Liver (tissue), 9 donors: ENCODE measurements around the gene ZNF32. TPM values are rescaled to one million over a fixed set of nuclear protein-coding genes. Genes with fewer than 3 reads are reported as not detected.

Source experiments
- DNase-seq: peaks from one replicate; pipeline ENCODE4 v3.0.0-alpha.2; 2017; ENCODE audit warnings: low spot score
- H3K27ac ChIP-seq, 2 donors: one replicate each; pipeline ENCODE4 v1.7.0; 2013; ENCODE audit warnings: inconsistent platforms in 2 of 2, low read length in 2 of 2, control low read depth in 1 of 2, low read depth in 1 of 2, mild to moderate bottlenecking in 1 of 2
- H3K27me3 ChIP-seq, 4 donors: one replicate each; pipeline versions ENCODE4 v1.6.1 to v1.7.0; 2013; ENCODE audit warnings: low read length in 3 of 4, inconsistent platforms in 1 of 4, mild to moderate bottlenecking in 1 of 4, moderate library complexity in 1 of 4; ENCODE audit not compliant: control insufficient read depth in 4 of 4, insufficient read depth in 4 of 4
- H3K36me3 ChIP-seq, 4 donors: one replicate each; pipeline versions ENCODE4 v1.6.1 to v1.7.0; 2013; ENCODE audit warnings: low read length in 3 of 4, mild to moderate bottlenecking in 3 of 4, low read depth in 1 of 4, moderate library complexity in 1 of 4; ENCODE audit not compliant: control insufficient read depth in 4 of 4, insufficient read depth in 3 of 4
- H3K4me1 ChIP-seq, 4 donors: one replicate each; pipeline versions ENCODE4 v1.6.1 to v1.7.0; 2013; ENCODE audit warnings: low read length in 3 of 4, mild to moderate bottlenecking in 3 of 4, moderate library complexity in 1 of 4; ENCODE audit not compliant: control insufficient read depth in 4 of 4, insufficient read depth in 4 of 4
- H3K4me3 ChIP-seq, 3 donors: one replicate each; pipeline versions ENCODE4 v1.6.1 to v1.7.0; 2013; ENCODE audit warnings: low read length in 3 of 3, control low read depth in 1 of 3, low read depth in 1 of 3, mild to moderate bottlenecking in 1 of 3
- H3K9ac ChIP-seq, 2 donors: one replicate each; pipeline ENCODE4 v1.7.0; 2013; ENCODE audit warnings: low read length in 2 of 2, mild to moderate bottlenecking in 2 of 2, moderate library complexity in 2 of 2, control low read depth in 1 of 2, low read depth in 1 of 2
- H3K9me3 ChIP-seq, 4 donors: one replicate each; pipeline versions ENCODE4 v1.6.1 to v1.7.0; 2013; ENCODE audit warnings: low read length in 3 of 4; ENCODE audit not compliant: control insufficient read depth in 4 of 4
- EGR1 ChIP-seq, 2 donors: IDR thresholded peaks; 2 replicates each; pipeline ENCODE4 v1.6.1; 2016 to 2018; ENCODE audit warnings: antibody characterized with exemption in 2 of 2, low read depth in 2 of 2
- FOXA1 ChIP-seq: IDR thresholded peaks from 2 replicates; pipeline ENCODE4 v1.6.1; 2016; ENCODE audit warnings: antibody characterized with exemption
- FOXA2 ChIP-seq: IDR thresholded peaks from 2 replicates; pipeline ENCODE4 v1.6.1; 2016; ENCODE audit warnings: antibody characterized with exemption
- GABPA ChIP-seq, 2 donors: IDR thresholded peaks in 1 of 2; conservative IDR thresholded peaks in 1 of 2; 2 replicates each; pipeline ENCODE4 v1.6.1; 2016; ENCODE audit warnings: antibody characterized with exemption in 2 of 2, mild to moderate bottlenecking in 1 of 2, moderate library complexity in 1 of 2
- HNF4A ChIP-seq, 2 donors: conservative IDR thresholded peaks; 2 replicates each; pipeline ENCODE4 v1.6.1; 2016; ENCODE audit warnings: antibody characterized with exemption in 2 of 2, mild to moderate bottlenecking in 2 of 2
- HNF4G ChIP-seq: IDR thresholded peaks from 2 replicates; pipeline ENCODE4 v1.6.1; 2016; ENCODE audit warnings: antibody characterized with exemption
- JUND ChIP-seq, 2 donors: IDR thresholded peaks; 2 replicates each; pipeline ENCODE4 v1.6.1; 2016; ENCODE audit warnings: antibody characterized with exemption in 2 of 2
- MAX ChIP-seq: IDR thresholded peaks from 2 replicates; pipeline ENCODE4 v1.6.1; 2016; ENCODE audit warnings: antibody characterized with exemption
- NR2F2 ChIP-seq: IDR thresholded peaks from 2 replicates; pipeline ENCODE4 v1.6.1; 2016; ENCODE audit warnings: antibody characterized with exemption
- RAD21 ChIP-seq, 2 donors: IDR thresholded peaks; 2 replicates each; pipeline ENCODE4 v1.6.1; 2016; ENCODE audit warnings: antibody characterized with exemption in 2 of 2, mild to moderate bottlenecking in 2 of 2
- RXRA ChIP-seq, 2 donors: IDR thresholded peaks; 2 replicates each; pipeline ENCODE4 v1.6.1; 2017 to 2018; ENCODE audit warnings: antibody characterized with exemption in 2 of 2, mild to moderate bottlenecking in 1 of 2
- SP1 ChIP-seq: IDR thresholded peaks from 2 replicates; pipeline ENCODE4 v1.6.1; 2018; ENCODE audit warnings: antibody characterized with exemption, mild to moderate bottlenecking
- TAF1 ChIP-seq: conservative IDR thresholded peaks from 2 replicates; pipeline ENCODE4 v1.6.1; 2016; ENCODE audit warnings: antibody characterized with exemption, mild to moderate bottlenecking
- YY1 ChIP-seq: IDR thresholded peaks from 2 replicates; pipeline ENCODE4 v1.6.1; 2016; ENCODE audit warnings: antibody characterized with exemption, mild to moderate bottlenecking
- WGBS: extraction: QIAGEN DNeasy Blood & Tissue Kit; methylation state at CpG from one replicate; pipeline ENCODE4 v1.1.7; 2013; 5-methylcytosine and 5-hydroxymethylcytosine counted together
- polyA plus RNA-seq, 2 donors: library from polyadenylated mRNA; stranded (reverse) in 1 of 2; unstranded in 1 of 2; fragments of 200-250 nt in 1 of 2; fragments of >200 nt in 1 of 2; fragmentation: Nextera tagmentation in 1 of 2; extraction: Ambion mirVana in 1 of 2; gene quantifications; one replicate each; pipeline versions ENCODE4 v1.2.1 to v1.2.3, GENCODE V29; 2013 to 2015
- total RNA-seq, 2 donors: library from RNA; depleted of rRNA; stranded (reverse); fragments of >200 nt; gene quantifications; one replicate each; pipeline ENCODE4 v1.2.3, GENCODE V29; 2014
- TF ChIP-seq, protein P1 (sequence below): IDR thresholded peaks from 2 replicates; pipeline ENCODE4 v1.6.1; 2016; ENCODE audit warnings: antibody characterized with exemption, mild to moderate bottlenecking
- TF ChIP-seq, protein P2 (sequence below): fragments of 150-350 bp; IDR thresholded peaks from 2 replicates; pipeline ENCODE4 v1.5.1; 2017; ENCODE audit warnings: improper control_type of control experiment, low read depth, low read length; ENCODE audit not compliant: missing input control
- TF ChIP-seq, protein P3 (sequence below): IDR thresholded peaks from 2 replicates; pipeline ENCODE4 v1.6.1; 2016; ENCODE audit warnings: antibody characterized with exemption
- TF ChIP-seq, protein P4 (sequence below): IDR thresholded peaks from 2 replicates; pipeline ENCODE4 v1.6.1; 2016; ENCODE audit warnings: antibody characterized with exemption
- donor health status: healthy.
- donor health status: healthy.
- donor health status: healthy.
- donor health status: healthy.
- donor health status: healthy.

ZNF32 gene
- total and polyA plus RNA-seq, 4 donors = 6.5 to 19.9 (median 12.5) TPM

- peaks cover 2 to 14% (median 7%) of the 10 kb centered on the region in 4 donors for H3K4me1 ChIP-seq
- H3K9ac ChIP-seq = no peak overlapping the region
- H3K27me3 ChIP-seq = peaks cover 0 to 5% (median 0%) of the 10 kb centered on the region in 4 donors
- H3K27ac ChIP-seq = no peak overlapping the region
- DNase-seq = no peak
- H3K36me3 ChIP-seq = no peaks in the 10 kb centered on the region
- no peak for TF ChIP-seq FOXA2
- TF ChIP-seq, protein P1, sequence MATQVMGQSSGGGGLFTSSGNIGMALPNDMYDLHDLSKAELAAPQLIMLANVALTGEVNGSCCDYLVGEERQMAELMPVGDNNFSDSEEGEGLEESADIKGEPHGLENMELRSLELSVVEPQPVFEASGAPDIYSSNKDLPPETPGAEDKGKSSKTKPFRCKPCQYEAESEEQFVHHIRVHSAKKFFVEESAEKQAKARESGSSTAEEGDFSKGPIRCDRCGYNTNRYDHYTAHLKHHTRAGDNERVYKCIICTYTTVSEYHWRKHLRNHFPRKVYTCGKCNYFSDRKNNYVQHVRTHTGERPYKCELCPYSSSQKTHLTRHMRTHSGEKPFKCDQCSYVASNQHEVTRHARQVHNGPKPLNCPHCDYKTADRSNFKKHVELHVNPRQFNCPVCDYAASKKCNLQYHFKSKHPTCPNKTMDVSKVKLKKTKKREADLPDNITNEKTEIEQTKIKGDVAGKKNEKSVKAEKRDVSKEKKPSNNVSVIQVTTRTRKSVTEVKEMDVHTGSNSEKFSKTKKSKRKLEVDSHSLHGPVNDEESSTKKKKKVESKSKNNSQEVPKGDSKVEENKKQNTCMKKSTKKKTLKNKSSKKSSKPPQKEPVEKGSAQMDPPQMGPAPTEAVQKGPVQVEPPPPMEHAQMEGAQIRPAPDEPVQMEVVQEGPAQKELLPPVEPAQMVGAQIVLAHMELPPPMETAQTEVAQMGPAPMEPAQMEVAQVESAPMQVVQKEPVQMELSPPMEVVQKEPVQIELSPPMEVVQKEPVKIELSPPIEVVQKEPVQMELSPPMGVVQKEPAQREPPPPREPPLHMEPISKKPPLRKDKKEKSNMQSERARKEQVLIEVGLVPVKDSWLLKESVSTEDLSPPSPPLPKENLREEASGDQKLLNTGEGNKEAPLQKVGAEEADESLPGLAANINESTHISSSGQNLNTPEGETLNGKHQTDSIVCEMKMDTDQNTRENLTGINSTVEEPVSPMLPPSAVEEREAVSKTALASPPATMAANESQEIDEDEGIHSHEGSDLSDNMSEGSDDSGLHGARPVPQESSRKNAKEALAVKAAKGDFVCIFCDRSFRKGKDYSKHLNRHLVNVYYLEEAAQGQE = no peak
- TF ChIP-seq, protein P2, sequence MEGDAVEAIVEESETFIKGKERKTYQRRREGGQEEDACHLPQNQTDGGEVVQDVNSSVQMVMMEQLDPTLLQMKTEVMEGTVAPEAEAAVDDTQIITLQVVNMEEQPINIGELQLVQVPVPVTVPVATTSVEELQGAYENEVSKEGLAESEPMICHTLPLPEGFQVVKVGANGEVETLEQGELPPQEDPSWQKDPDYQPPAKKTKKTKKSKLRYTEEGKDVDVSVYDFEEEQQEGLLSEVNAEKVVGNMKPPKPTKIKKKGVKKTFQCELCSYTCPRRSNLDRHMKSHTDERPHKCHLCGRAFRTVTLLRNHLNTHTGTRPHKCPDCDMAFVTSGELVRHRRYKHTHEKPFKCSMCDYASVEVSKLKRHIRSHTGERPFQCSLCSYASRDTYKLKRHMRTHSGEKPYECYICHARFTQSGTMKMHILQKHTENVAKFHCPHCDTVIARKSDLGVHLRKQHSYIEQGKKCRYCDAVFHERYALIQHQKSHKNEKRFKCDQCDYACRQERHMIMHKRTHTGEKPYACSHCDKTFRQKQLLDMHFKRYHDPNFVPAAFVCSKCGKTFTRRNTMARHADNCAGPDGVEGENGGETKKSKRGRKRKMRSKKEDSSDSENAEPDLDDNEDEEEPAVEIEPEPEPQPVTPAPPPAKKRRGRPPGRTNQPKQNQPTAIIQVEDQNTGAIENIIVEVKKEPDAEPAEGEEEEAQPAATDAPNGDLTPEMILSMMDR = no peak
- WGBS = 90% methylated on average over 7 of the region's 7 CpGs
- H3K9me3 ChIP-seq = no peaks in the 10 kb centered on the region
- H3K4me3 ChIP-seq = no peak overlapping the region
Observed at GRCh38 chr10:43687373-43687772, 38.7 kb upstream of the ZNF32 start.

DNA sequence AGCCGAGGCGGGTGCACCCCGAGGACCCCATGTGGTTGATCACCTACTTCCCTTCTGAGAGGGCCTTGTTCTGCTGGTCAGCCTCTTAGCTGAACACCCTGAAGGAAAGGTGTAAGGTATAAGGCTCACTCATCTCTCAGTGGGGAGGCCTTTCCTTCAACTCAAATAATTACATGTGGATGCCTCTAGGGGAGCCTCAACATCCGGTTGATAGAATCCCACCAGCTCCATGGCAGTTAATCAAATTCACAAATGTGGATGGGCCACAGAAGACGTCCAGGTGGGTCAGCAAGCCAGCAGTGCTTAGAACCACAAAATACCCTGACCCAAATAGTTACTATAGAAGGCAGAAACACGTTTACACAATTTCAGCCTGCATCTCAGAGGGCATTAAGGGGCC is 37.7 kb upstream of the ZNF32 start:
- no peak for DNase-seq
- 87% methylated on average over 6 of the region's 6 CpGs for WGBS
- Histone ChIP-seq H3K27me3 (peaks cover 0 to 5% (median 0%) of the 10 kb centered on the region in 4 donors), H3K4me3 (no peak overlapping the region), H3K9me3 (no peaks in the 10 kb centered on the region), H3K27ac (no peak overlapping the region), H3K9ac (no peak overlapping the region), H3K4me1 (peaks cover 2 to 14% (median 7%) of the 10 kb centered on the region in 4 donors), H3K36me3 (no peaks in the 10 kb centered on the region)
- TF ChIP-seq RXRA (IDR thresholded peaks at IDR 0.05) (no peak), MAX (no peak), RAD21 (IDR thresholded peaks at IDR 0.05) (no peak), FOXA2 (no peak), HNF4G (no peak), GABPA (IDR thresholded peaks at IDR 0.05 in 1 of 2, conservative IDR thresholded peaks at IDR 0.05 in 1 of 2) (no peak), TAF1 (no peak), FOXA1 (no peak), HNF4A (conservative IDR thresholded peaks at IDR 0.05) (no peak), NR2F2 (no peak), YY1 (no peak), EGR1 (IDR thresholded peaks at IDR 0.05; ENCODE audit: low read depth in 2 of 2) (no peak), JUND (IDR thresholded peaks at IDR 0.05) (no peak), SP1 (no peak)
- TF ChIP-seq, protein P1 = no peak
- TF ChIP-seq, protein P3, sequence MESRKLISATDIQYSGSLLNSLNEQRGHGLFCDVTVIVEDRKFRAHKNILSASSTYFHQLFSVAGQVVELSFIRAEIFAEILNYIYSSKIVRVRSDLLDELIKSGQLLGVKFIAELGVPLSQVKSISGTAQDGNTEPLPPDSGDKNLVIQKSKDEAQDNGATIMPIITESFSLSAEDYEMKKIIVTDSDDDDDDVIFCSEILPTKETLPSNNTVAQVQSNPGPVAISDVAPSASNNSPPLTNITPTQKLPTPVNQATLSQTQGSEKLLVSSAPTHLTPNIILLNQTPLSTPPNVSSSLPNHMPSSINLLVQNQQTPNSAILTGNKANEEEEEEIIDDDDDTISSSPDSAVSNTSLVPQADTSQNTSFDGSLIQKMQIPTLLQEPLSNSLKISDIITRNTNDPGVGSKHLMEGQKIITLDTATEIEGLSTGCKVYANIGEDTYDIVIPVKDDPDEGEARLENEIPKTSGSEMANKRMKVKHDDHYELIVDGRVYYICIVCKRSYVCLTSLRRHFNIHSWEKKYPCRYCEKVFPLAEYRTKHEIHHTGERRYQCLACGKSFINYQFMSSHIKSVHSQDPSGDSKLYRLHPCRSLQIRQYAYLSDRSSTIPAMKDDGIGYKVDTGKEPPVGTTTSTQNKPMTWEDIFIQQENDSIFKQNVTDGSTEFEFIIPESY = no peak
- TF ChIP-seq, protein P2 = no peak
- TF ChIP-seq, protein P4, sequence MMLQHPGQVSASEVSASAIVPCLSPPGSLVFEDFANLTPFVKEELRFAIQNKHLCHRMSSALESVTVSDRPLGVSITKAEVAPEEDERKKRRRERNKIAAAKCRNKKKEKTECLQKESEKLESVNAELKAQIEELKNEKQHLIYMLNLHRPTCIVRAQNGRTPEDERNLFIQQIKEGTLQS = no peak
